NCI-H82 (cell line): ENCODE results near the gene SPDYE4.
"Not testable (repeated sequence)": the region's sequence is repeated elsewhere in the genome, so short reads cannot be mapped to it uniquely, and the experiment has no call there.

Source experiments
- DNase-seq: peaks from one replicate; lab custom pipeline; 2025; lab: John Stamatoyannopoulos, UW

SPDYE4 gene

GRCh38 chr17:8758137-8758596, at the start of gene SPDYE4:
SPDYE4 (minus strand) TSS chr17:8758546; CDS start chr17:8758382, 164 bp downstream.
- no peak for DNase-seq

GRCh38 chr17:8806926-8807550, 48.7 kb upstream of the SPDYE4 start:
- peak; percentile 20 for DNase-seq

- no peak for DNase-seq
Measured at GRCh38 chr17:8806253-8806925, 48.0 kb upstream of the SPDYE4 start.

- not testable (repeated sequence) for DNase-seq
Measured at GRCh38 chr17:8805396-8805795, 47.0 kb upstream of the SPDYE4 start.

GRCh38 chr17:8803531-8804420, 45.4 kb upstream of the SPDYE4 start:
- peak; percentile 47 for DNase-seq

- no peak for DNase-seq
Measured at GRCh38 chr17:8801135-8801840, 42.9 kb upstream of the SPDYE4 start.

- DNase-seq, result no peak
Measured at GRCh38 chr17:8800656-8801055, 42.3 kb upstream of the SPDYE4 start.

GRCh38 chr17:8799570-8800212, 41.3 kb upstream of the SPDYE4 start:
- no peak for DNase-seq

GRCh38 chr17:8798846-8799569, 40.7 kb upstream of the SPDYE4 start, which contains the start of gene MFSD6L:
MFSD6L (minus strand) TSS chr17:8799365; CDS start chr17:8799120, 245 bp downstream.
- DNase-seq, result no peak

GRCh38 chr17:8798176-8798845, 40.0 kb upstream of the SPDYE4 start:
- no peak for DNase-seq

GRCh38 chr17:8797621-8798175, 39.4 kb upstream of the SPDYE4 start:
- no peak for DNase-seq

- DNase-seq, result no peak
Measured at GRCh38 chr17:8794636-8795035, 36.3 kb upstream of the SPDYE4 start.

GRCh38 chr17:8793649-8794048, 35.3 kb upstream of the SPDYE4 start:
- DNase-seq, result no peak

GRCh38 chr17:8792646-8793045, 34.3 kb upstream of the SPDYE4 start:
- DNase-seq, result peak; percentile 82

GRCh38 chr17:8791910-8792270, 33.5 kb upstream of the SPDYE4 start:
- DNase-seq, result peak; percentile 28

- DNase-seq, result no peak
Measured at GRCh38 chr17:8791248-8791909, 33.0 kb upstream of the SPDYE4 start.

GRCh38 chr17:8789743-8790142, 31.4 kb upstream of the SPDYE4 start:
- DNase-seq, result no peak

GRCh38 chr17:8788998-8789397, 30.7 kb upstream of the SPDYE4 start:
- DNase-seq, result no peak
